H1 (cell line): Measurements from ENCODE around the gene IL12RB2. TPM values are rescaled to one million over a fixed set of nuclear protein-coding genes. Genes with fewer than 3 reads are reported as not detected.
A peak's percentile ranks its signal among the peaks of the same experiment; 100 is the strongest.

Source experiments
- CTCF ChIA-PET: fragments of 300-600 bp; sonication (Branson Sonifier 250); formaldehyde crosslinking; loops from one replicate; lab custom pipeline; 2021; ENCODE audit not compliant: partially characterized antibody; lab: Charles Lee
- POLR2A ChIA-PET: fragments of 300-600 bp; sonication (Branson Sonifier 250); formaldehyde crosslinking; loops from one replicate; lab custom pipeline; 2021; ENCODE audit warnings: inconsistent platforms; ENCODE audit not compliant: partially characterized antibody; lab: Charles Lee
- DNase-seq, 2 experiments: peaks; one replicate each; pipeline versions ENCODE4 v3.0.0 to v3.0.0-alpha.2; 2010 to 2022; ENCODE audit warnings: low spot score in 2 of 2, low read depth in 1 of 2, mixed read lengths in 1 of 2
- FAIRE-seq: peaks from 2 replicates; lab custom pipeline; 2011; peaks lifted over from hg19 to GRCh38; lab: Jason Lieb, UNC
- H2AFZ ChIP-seq: 2 replicates; pipeline ENCODE4 v1.8.1; 2012; ENCODE audit warnings: low read length, inconsistent platforms
- H2AK5ac ChIP-seq: 2 replicates; pipeline ENCODE4 v1.6.1; 2013; ENCODE audit warnings: low read depth, low read length
- H2BK120ac ChIP-seq: replicated peaks from 2 replicates; pipeline ENCODE3; 2013; ENCODE audit warnings: low read depth, low read length, inconsistent platforms
- H2BK12ac ChIP-seq: 2 replicates; pipeline ENCODE4 v1.6.1; 2013; ENCODE audit warnings: low read depth, low read length
- H2BK15ac ChIP-seq: 2 replicates; pipeline ENCODE4 v1.6.1; 2013; ENCODE audit warnings: low read length
- H2BK20ac ChIP-seq: 2 replicates; pipeline ENCODE4 v1.6.1; 2013; ENCODE audit warnings: low read length
- H2BK5ac ChIP-seq: 2 replicates; pipeline ENCODE4 v1.6.1; 2013; ENCODE audit warnings: low read depth, low read length
- H3K14ac ChIP-seq: 2 replicates; pipeline ENCODE4 v1.6.1; 2013; ENCODE audit warnings: inconsistent platforms; ENCODE audit not compliant: insufficient read length
- H3K18ac ChIP-seq: 2 replicates; pipeline ENCODE4 v1.6.1; 2013; ENCODE audit warnings: low read length; ENCODE audit errors: extremely low read depth
- H3K23ac ChIP-seq: 2 replicates; pipeline ENCODE4 v1.6.1; 2013; ENCODE audit warnings: inconsistent platforms; ENCODE audit not compliant: insufficient read length
- H3K23me2 ChIP-seq: 2 replicates; pipeline ENCODE4 v1.6.1; 2013; ENCODE audit warnings: low read depth, low read length
- H3K27ac ChIP-seq: 2 replicates; pipeline ENCODE4 v1.6.1; 2011; ENCODE audit warnings: low read depth, low read length, inconsistent platforms
- H3K27me3 ChIP-seq, 4 experiments: replicated peaks in 1 of 4; 1 replicate in 1 of 4; 2 replicates in 3 of 4; pipeline versions ENCODE4 v1.6.1 to v1.8.1; 2011 to 2013; ENCODE audit warnings: low read length in 3 of 4, mild to moderate bottlenecking in 3 of 4, inconsistent platforms in 2 of 4, mixed read lengths in 2 of 4, moderate library complexity in 1 of 4; ENCODE audit not compliant: control insufficient read depth in 3 of 4, insufficient read depth in 3 of 4; ENCODE audit errors: extremely low read depth in 1 of 4
- H3K36me3 ChIP-seq, 4 experiments: 2 replicates each; pipeline versions ENCODE4 v1.6.1 to v1.8.1; 2011 to 2013; ENCODE audit warnings: mild to moderate bottlenecking in 4 of 4, low read length in 3 of 4, moderate library complexity in 2 of 4, control low read depth in 1 of 4, inconsistent platforms in 1 of 4; ENCODE audit not compliant: insufficient read depth in 4 of 4, control insufficient read depth in 2 of 4
- H3K4ac ChIP-seq: replicated peaks from 2 replicates; pipeline ENCODE3; 2013; ENCODE audit warnings: low read length, low read depth, mixed read lengths, inconsistent platforms; ENCODE audit not compliant: insufficient read length
- H3K4me1 ChIP-seq, 4 experiments: replicated peaks in 1 of 4; 1 replicate in 1 of 4; 2 replicates in 3 of 4; pipeline versions ENCODE4 v1.6.1 to v1.8.1; 2011 to 2013; ENCODE audit warnings: low read length in 3 of 4, inconsistent platforms in 2 of 4, mixed read lengths in 1 of 4; ENCODE audit not compliant: insufficient read depth in 4 of 4, control insufficient read depth in 3 of 4
- H3K4me2 ChIP-seq, 2 experiments: 2 replicates each; pipeline versions ENCODE4 v1.6.1 to v1.8.1; 2011 to 2013; ENCODE audit warnings: low read depth in 2 of 2, low read length in 2 of 2, control low read depth in 1 of 2, inconsistent platforms in 1 of 2, mild to moderate bottlenecking in 1 of 2; ENCODE audit not compliant: insufficient read depth in 1 of 2
- H3K4me3 ChIP-seq, 4 experiments: fragments of 200-600, 300-600 bp in 1 of 4; sonication (generic), shearing (Covaris generic), sonication (Bioruptor Twin) in 1 of 4; 2 replicates each; pipeline versions ENCODE4 v1.5.1 to v1.8.1; 2011 to 2016; ENCODE audit warnings: low read length in 4 of 4, low read depth in 3 of 4, control low read depth in 2 of 4, inconsistent platforms in 2 of 4, mild to moderate bottlenecking in 2 of 4, mixed read lengths in 1 of 4, moderate library complexity in 1 of 4; ENCODE audit not compliant: insufficient read depth in 2 of 4; ENCODE audit errors: extremely low read depth in 1 of 4
- H3K56ac ChIP-seq: replicated peaks from 2 replicates; pipeline ENCODE3; 2013; ENCODE audit warnings: low read depth, mild to moderate bottlenecking, mixed read lengths, low read length, inconsistent platforms; ENCODE audit not compliant: insufficient read length
- H3K79me1 ChIP-seq: 2 replicates; pipeline ENCODE4 v1.6.1; 2013; ENCODE audit warnings: low read depth, low read length, control low read depth
- H3K79me2 ChIP-seq, 2 experiments: 2 replicates each; pipeline versions ENCODE4 v1.6.1 to v1.8.1; 2012 to 2013; ENCODE audit warnings: low read length in 2 of 2, mild to moderate bottlenecking in 2 of 2, inconsistent platforms in 1 of 2; ENCODE audit not compliant: insufficient read depth in 2 of 2, control insufficient read depth in 1 of 2
- H3K9ac ChIP-seq, 4 experiments: replicated peaks in 1 of 4; 1 replicate in 1 of 4; 2 replicates in 3 of 4; pipeline versions ENCODE4 v1.6.1 to v1.8.1; 2011 to 2013; ENCODE audit warnings: low read depth in 3 of 4, low read length in 3 of 4, control low read depth in 2 of 4, mild to moderate bottlenecking in 2 of 4, moderate library complexity in 2 of 4, inconsistent platforms in 1 of 4; ENCODE audit errors: extremely low read depth in 1 of 4
- H3K9me3 ChIP-seq, 2 experiments: 2 replicates each; pipeline versions ENCODE4 v1.6.1 to v1.8.1; 2012 to 2013; ENCODE audit warnings: mild to moderate bottlenecking in 2 of 2, moderate library complexity in 2 of 2, control low read depth in 1 of 2, inconsistent platforms in 1 of 2, low read depth in 1 of 2, low read length in 1 of 2, mixed read lengths in 1 of 2; ENCODE audit not compliant: insufficient read depth in 2 of 2
- H4K20me1 ChIP-seq, 2 experiments: replicated peaks in 1 of 2; 2 replicates each; pipeline versions ENCODE3 to v1.8.1; 2011 to 2013; ENCODE audit warnings: inconsistent platforms in 2 of 2, low read length in 2 of 2, mild to moderate bottlenecking in 1 of 2; ENCODE audit not compliant: insufficient read depth in 2 of 2, control insufficient read depth in 1 of 2
- H4K5ac ChIP-seq: 2 replicates; pipeline ENCODE4 v1.6.1; 2013; ENCODE audit warnings: low read length, low read depth, mixed read lengths, inconsistent platforms; ENCODE audit not compliant: insufficient read length
- H4K8ac ChIP-seq: 2 replicates; pipeline ENCODE4 v1.8.0; 2013; ENCODE audit warnings: mild to moderate bottlenecking, moderate library complexity, low read length, inconsistent platforms; ENCODE audit not compliant: insufficient read depth; ENCODE audit errors: extremely low read depth
- H4K91ac ChIP-seq: replicated peaks from 2 replicates; pipeline ENCODE3; 2013; ENCODE audit warnings: low read length, mixed read lengths, inconsistent platforms; ENCODE audit not compliant: insufficient read length
- POU5F1 ChIP-seq: IDR thresholded peaks from 2 replicates; pipeline ENCODE4 v1.6.1; 2011; ENCODE audit warnings: low read depth, mild to moderate bottlenecking, low read length, moderate library complexity
- TBP ChIP-seq: IDR thresholded peaks from 2 replicates; pipeline ENCODE4 v1.6.1; 2011; ENCODE audit warnings: low read depth, low read length, improper control_type of control experiment
- WGBS, 2 experiments: shearing (Covaris generic) in 1 of 2; methylation state at CpG; one replicate each; pipeline versions ENCODE4 v1.1.6 to v1.1.7; 2013 to 2015; ENCODE audit warnings: low lambda C conversion rate in 2 of 2, mixed read lengths in 2 of 2, inconsistent platforms in 1 of 2, low coverage in 1 of 2, missing lambda C conversion rate in 1 of 2; ENCODE audit not compliant: insufficient replicate concordance in 2 of 2, insufficient coverage in 1 of 2, insufficient read length in 1 of 2; ENCODE audit errors: extremely low coverage in 1 of 2, missing lambda C conversion rate in 1 of 2; 5-methylcytosine and 5-hydroxymethylcytosine counted together
- polyA plus RNA-seq, 7 experiments: library from polyadenylated mRNA; depleted of rRNA in 3 of 7; stranded (reverse) in 5 of 7; unstranded in 2 of 7; fragments of >200 nt in 5 of 7; fragments of 200-250 nt in 2 of 7; gene quantifications; 1 replicate in 5 of 7; 2 replicates in 1 of 7; 4 replicates in 1 of 7; pipeline versions ENCODE4 v1.2.1 to v1.2.3, GENCODE V29; 2011 to 2013; ENCODE audit warnings: missing spikeins in 2 of 7, mixed read lengths in 2 of 7
- total RNA-seq: library from RNA; stranded (reverse); fragmentation: NEBNext Ultra II Directional; extraction: Animal tissue kit (Norgen Biotek cat#: 25700); gene quantifications from 2 replicates; pipeline ENCODE4 v1.2.1, GENCODE V29; 2021

IL12RB2 gene
- total and polyA plus RNA-seq, 2 of the 8 experiments (the other 6 are each of a cell fraction or from before 2014, with no cell fraction given): 1.4 TPM

DNA sequence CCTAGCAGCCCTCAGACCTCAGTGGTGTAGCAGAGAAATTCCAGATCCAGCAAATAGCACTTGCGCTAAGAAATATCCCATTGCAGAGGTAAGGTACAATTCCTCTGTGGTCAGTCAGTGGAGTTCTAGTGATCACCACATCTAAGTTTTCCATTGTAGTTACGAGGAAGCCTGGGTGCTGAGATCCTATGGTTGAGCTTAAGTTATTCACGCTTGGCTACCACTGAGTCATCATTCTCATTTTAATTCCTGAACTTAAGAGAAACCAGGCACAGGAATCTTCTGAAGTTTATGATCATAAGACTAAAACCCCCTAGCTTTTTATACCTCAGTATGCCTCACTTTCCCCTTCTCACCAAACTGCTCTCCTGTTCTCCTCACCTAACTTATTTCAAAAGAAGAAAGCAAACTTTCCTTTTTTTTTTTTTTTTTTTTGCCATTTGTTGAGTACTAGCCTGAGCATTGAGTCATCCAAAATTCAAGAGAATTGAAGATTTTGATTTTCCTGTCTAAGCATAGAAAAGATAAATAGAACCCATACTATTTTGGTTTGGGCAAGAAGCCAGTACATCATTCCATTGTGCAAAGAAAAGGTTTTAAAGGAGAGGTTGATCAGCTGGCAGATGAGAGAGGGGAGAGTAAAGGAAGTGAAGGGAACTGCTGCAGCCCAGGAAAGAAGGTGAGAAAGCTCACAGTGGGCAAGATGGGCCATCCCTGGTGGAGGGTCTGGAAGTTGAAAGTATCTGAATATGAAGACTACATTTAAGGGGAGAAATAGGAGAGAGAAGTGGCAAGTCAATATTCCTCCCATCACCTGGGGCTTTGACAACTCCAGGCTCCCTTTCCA, 82.6 kb downstream of the IL12RB2 start:
- WGBS, 2 experiments: 56% methylated on average over 3 of the region's 3 CpGs; no CpG with 5 or more reads in 1 of the 2 experiments
- Histone ChIP-seq H3K79me1 (no peaks in the 10 kb centered on the region), H3K9me3 (peaks cover 2% of the 10 kb centered on the region in 2 experiments; a peak in 1 of 4 replicates), H2BK5ac (no peak overlapping the region), H3K36me3 (peaks cover 0 to 4% (median 2%) of the 10 kb centered on the region in 4 experiments; a peak in 2 of 8 replicates), H3K79me2 (no peaks in the 10 kb centered on the region), H2BK20ac (0 out of 2 replicates have a peak overlapping the region, but pooled peaks have one; percentile 80), H3K4me2 (peak overlapping the region; percentile 47 to 48), H3K23me2 (no peaks in the 10 kb centered on the region), H3K56ac (no peak overlapping the region), H3K27ac (no peak overlapping the region), H4K5ac (no peak overlapping the region), H2AFZ (no peak overlapping the region), H2BK15ac (no peak overlapping the region), H3K23ac (no peak overlapping the region), H4K20me1 (no peaks in the 10 kb centered on the region), H2BK12ac (peak overlapping the region; percentile 81; the same call in 1 of the 2 replicates), H3K9ac (no peak overlapping the region)
- POLR2A ChIA-PET: interaction anchor here (0.6 to 2.3 kb wide), 7 partner anchors 8 to 53 kb away, joined by 3 to 15 read pairs (median 4); no protein-coding TSS in a partner anchor
- FAIRE-seq: peak; percentile 32
- TF ChIP-seq TBP (no peak), POU5F1 (0 out of 2 replicates have a peak, but pooled peaks have one; percentile 28)
- TF ChIP-seq, all 59 proteins: peak for 1
- Histone ChIP-seq H3K27me3 (no peaks in the 10 kb centered on the region), H3K4me1 (peaks cover 2 to 9% (median 4%) of the 10 kb centered on the region in 4 experiments; a peak in 6 of 7 replicates), H3K14ac (no peak overlapping the region), H2BK120ac (no peak overlapping the region), H4K91ac (no peak overlapping the region), H3K18ac (no peak overlapping the region), H4K8ac (no peak overlapping the region), H3K4me3 (no peak overlapping the region), H3K4ac (no peak overlapping the region), H2AK5ac (no peak overlapping the region)
- DNase-seq: no peak
- CTCF ChIA-PET: interaction anchor here (0.5 to 1.8 kb wide), 7 partner anchors 8 to 146 kb away, joined by 3 to 6 read pairs (median 4); no protein-coding TSS in a partner anchor
